Neural cell (in vitro differentiated cells): Measurements from ENCODE around the gene TXNIP.

Experiments used
- CTCF ChIP-seq: fragments of 450-650 bp; IDR thresholded peaks from 2 replicates; pipeline ENCODE4 v1.5.1; 2014; ENCODE audit warnings: antibody characterized with exemption, mild to moderate bottlenecking, moderate library complexity; ENCODE audit not compliant: poor library complexity, severe bottlenecking
- MXI1 ChIP-seq: fragments of 450-650 bp; conservative IDR thresholded peaks from 2 replicates; pipeline ENCODE4 v1.6.1; 2014; ENCODE audit warnings: antibody characterized with exemption, mild to moderate bottlenecking; ENCODE audit not compliant: poor library complexity, severe bottlenecking
- RAD21 ChIP-seq: fragments of 450-650 bp; conservative IDR thresholded peaks from 2 replicates; pipeline ENCODE4 v1.6.1; 2014; ENCODE audit warnings: antibody characterized with exemption, mild to moderate bottlenecking, moderate library complexity
- TAF1 ChIP-seq: IDR thresholded peaks from 2 replicates; pipeline ENCODE4 v1.6.1; 2012; ENCODE audit warnings: low read depth

DNA sequence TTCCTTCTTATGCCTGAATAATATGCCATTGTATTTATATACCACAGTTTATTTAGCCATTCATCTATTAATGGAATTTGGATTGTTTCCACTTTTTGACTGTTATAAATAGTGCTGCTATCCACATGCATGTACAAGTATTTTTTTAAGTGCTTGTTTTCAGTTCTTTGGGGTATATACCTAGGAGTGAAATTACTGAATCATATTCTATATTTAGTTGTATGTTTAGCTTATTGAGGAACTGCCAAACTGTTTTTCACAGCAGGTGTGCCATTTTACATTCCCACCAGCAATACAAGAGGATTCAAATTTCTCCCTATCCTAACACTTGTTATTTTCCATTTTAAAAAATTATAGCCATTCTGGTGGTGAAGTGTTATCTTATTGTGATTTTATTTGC, 32.7 kb upstream of the TXNIP start:
- TF ChIP-seq CTCF: no peak
- TF ChIP-seq MXI1: no peak
- no peak for TF ChIP-seq RAD21
- TF ChIP-seq TAF1: no peak
